Transverse colon (tissue), 4 donors: Measurements from ENCODE around the gene KCNK7.

Source experiments
- EP300 ChIP-seq: sonication (generic); formaldehyde crosslinking; IDR thresholded peaks from one replicate; pipeline ENCODE4 v1.6.1; 2017; ENCODE audit warnings: antibody characterized with exemption, low read depth
- POLR2A ChIP-seq: fragments of 450-650 bp; IDR thresholded peaks from one replicate; pipeline ENCODE4 v1.6.1; 2016; ENCODE audit warnings: antibody characterized with exemption, mild to moderate bottlenecking, moderate library complexity
- POLR2AphosphoS5 ChIP-seq, 3 donors: sonication (generic); formaldehyde crosslinking; IDR thresholded peaks; one replicate each; pipeline ENCODE4 v1.6.1; 2016; ENCODE audit warnings: antibody characterized with exemption in 3 of 3
- TF ChIP-seq, protein P1 (sequence below), 5 experiments: fragments of 200-600 bp in 3 of 5; fragments of 450-650 bp in 2 of 5; sonication (generic) in 3 of 5; IDR thresholded peaks; 1 replicate in 2 of 5; 2 replicates in 3 of 5; pipeline ENCODE4 v1.5.1; 2016 to 2017; ENCODE audit warnings: antibody characterized with exemption in 5 of 5, inconsistent platforms in 3 of 5, mild to moderate bottlenecking in 2 of 5, moderate library complexity in 1 of 5

DNA sequence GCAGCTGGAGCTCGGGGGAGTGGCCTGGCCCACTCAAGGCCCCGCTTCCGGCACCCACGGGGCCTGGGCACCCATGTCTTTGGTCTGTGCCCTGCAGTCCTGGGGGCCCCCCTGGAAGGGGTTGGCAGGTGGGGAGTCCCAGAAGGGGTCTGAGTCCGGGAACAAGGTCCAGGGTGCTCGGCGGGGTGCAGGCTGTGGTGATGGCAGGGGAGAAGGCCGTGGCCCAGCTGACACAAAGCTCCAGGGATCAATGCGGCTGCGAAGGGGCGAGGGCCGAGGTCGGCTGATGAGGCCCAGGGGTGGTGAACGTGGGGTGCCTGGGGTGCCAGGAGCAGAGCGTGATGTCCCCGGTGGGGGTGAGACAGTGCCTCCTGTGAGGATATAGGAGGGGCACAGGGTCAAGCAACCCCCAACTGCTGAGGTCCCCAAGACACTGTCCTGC lies 2.7 kb upstream of the KCNK7 start:
- TF ChIP-seq, protein P1, sequence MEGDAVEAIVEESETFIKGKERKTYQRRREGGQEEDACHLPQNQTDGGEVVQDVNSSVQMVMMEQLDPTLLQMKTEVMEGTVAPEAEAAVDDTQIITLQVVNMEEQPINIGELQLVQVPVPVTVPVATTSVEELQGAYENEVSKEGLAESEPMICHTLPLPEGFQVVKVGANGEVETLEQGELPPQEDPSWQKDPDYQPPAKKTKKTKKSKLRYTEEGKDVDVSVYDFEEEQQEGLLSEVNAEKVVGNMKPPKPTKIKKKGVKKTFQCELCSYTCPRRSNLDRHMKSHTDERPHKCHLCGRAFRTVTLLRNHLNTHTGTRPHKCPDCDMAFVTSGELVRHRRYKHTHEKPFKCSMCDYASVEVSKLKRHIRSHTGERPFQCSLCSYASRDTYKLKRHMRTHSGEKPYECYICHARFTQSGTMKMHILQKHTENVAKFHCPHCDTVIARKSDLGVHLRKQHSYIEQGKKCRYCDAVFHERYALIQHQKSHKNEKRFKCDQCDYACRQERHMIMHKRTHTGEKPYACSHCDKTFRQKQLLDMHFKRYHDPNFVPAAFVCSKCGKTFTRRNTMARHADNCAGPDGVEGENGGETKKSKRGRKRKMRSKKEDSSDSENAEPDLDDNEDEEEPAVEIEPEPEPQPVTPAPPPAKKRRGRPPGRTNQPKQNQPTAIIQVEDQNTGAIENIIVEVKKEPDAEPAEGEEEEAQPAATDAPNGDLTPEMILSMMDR (IDR thresholded peaks at IDR 0.05) = no peak
- TF ChIP-seq POLR2AphosphoS5 (IDR thresholded peaks at IDR 0.05) = no peak
- no peak for TF ChIP-seq POLR2A
- TF ChIP-seq EP300 = no peak
